Measurements from ENCODE around the gene SERGEF.

Gene SERGEF

DNA sequence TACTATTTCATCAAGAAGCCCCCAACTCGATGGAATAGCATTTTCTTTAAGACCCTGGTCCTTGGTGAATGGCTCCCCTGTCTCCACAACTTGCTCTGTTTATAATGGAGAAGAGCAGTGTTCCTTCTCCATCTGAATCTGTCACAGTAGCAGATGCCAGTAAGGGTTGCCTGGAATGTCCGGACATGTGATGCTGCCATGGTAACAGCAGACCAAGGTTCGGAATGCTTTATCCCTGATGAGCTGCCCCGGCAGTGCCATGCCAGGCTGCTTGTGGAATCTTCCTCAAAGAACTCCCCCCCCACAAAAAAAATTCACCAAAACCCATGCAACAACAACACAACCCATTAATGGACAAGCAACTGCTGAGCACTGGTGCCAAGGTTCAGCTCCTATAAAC is 205.8 kb downstream of the SERGEF start:
- no peak for FAIRE-seq

- no peak for FAIRE-seq
Observed at GRCh38 chr11:17805873-17806272, 207.0 kb downstream of the SERGEF start.

GRCh38 chr11:17805043-17805442 is 207.8 kb downstream of the SERGEF start:
- FAIRE-seq: no peak

DNA sequence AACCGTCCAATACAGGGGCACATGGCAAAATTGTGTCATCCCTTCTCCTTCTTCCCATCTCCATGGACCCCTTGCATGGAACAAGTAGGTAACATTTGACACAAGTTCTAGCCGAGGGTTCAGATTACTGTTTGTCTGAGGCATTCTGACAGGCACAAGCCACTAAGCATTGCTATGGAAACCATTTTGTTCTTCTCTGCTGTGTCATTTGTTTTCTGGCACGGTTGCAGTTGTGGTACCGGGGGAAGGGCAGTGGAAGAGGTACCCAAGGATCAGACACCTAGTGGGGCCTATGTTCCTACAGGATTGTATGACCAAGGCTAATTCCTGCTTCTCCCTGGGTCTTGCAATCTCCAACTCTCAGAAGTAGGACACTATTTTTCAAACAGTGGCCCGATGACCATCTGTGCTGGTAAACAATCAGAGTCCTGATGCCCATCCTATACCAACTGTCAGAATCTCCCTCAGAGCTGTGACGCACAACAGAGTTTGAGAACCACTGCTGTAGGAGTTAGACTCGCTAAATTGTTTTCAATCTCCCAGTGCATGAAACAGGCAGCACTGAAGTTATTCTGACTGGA is 209.0 kb downstream of the SERGEF start:
- FAIRE-seq: no peak

DNA sequence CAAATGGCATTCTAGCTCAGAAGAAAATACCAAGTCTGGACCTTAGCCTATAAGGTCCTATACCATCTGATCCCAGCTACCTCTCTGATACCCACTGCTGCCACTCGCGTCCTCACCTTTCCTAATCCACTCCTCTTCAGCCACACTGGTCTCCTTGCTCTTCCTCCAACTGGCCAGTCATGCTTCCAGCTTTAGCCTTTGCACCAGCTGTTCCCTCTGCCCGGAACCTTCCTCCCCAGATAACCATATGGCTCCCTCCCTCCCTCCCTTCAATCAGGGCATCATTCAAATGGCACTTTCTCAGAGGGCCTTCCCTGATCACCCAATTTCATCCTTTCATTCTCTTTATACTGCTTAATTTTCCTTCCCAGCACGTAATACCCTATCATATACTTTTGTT is 210.4 kb downstream of the SERGEF start:
- no peak for FAIRE-seq

DNA sequence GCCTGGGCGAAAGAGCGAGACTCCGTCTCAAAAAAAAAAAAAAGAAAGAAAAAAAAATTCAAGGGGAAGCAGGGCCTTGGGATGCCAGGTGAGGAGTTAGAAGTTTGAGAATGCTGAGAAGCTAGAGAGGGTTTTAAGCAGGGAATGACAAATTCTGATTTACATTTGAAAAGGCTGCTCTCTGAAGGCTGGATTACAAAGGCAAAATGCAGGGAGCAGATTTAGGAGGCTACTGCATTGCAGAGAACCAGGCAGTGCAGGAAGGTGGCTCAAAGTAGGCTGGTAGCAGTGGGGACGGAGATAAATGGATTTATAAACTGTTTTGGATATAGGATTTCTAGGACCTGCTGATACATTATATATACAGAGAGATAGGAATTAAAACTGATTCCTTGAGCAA is 211.7 kb downstream of the SERGEF start:
- FAIRE-seq: no peak

DNA sequence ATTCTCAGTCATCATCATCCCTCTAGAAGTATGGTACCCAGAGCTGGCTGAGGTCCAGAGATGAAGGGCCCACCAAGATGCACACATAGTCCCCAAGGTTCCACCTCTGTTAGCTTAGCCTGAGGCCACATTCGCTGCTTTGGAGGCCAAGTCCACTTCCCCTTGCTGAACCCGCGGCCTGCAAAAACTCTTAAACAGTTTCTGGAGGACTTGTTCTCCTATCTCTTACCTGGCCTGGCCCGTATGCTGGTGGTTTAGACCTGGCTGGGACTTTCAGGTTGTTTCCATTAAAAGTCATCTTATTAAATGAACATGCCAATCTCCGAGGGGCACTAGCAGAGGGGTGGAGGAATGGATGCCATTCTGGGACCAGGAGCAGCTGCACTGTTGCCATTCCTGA is 213.7 kb downstream of the SERGEF start:
- FAIRE-seq: no peak

DNA sequence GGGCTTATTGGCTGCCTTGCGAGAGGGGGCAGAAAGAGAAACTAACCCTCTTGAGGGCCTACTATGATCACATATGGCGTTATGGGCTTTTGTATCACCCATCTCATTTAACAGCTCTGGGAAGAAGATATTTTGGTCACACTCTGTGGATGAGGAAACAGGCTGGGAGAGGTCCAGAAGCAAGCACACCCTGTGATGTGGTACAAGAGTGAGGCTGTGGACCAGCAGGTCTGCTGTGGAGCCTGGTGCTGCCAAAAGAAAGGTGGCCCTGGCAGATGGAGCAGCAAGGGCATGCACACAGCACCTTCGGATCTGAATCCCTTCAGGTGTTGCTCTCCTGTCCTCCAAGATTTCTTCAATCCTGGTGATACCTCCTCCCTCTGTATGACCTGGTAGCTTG is 214.1 kb downstream of the SERGEF start:
- no peak for FAIRE-seq

- FAIRE-seq: no peak
Observed at GRCh38 chr11:17798253-17798652, 214.6 kb downstream of the SERGEF start.

- no peak for FAIRE-seq
Observed at GRCh38 chr11:17796154-17796553, 216.7 kb downstream of the SERGEF start.

GRCh38 chr11:17794981-17795380 is 217.9 kb downstream of the SERGEF start:
- FAIRE-seq: no peak

GRCh38 chr11:17793642-17794170 is 219.1 kb downstream of the SERGEF start:
- FAIRE-seq: no peak

DNA sequence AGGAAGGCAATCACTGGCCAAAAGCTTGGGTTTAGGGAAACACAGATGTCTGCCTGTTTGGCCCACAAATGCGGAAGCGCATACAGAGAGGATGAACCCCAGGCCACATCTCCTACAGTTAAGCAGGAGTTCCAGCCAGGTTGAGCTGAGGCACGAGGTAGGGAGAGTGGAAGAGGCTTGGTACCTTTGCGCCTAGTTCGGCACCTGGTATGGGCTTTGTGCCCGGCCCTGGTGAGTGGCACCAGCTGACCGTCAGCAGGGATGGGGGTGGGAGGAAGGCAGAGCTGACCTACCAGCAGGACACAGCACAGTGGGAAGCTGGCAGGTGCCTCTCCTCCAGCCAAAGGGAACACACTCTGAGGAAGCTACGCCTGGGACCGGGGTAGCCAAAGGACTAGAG is 220.7 kb downstream of the SERGEF start:
- FAIRE-seq: no peak

DNA sequence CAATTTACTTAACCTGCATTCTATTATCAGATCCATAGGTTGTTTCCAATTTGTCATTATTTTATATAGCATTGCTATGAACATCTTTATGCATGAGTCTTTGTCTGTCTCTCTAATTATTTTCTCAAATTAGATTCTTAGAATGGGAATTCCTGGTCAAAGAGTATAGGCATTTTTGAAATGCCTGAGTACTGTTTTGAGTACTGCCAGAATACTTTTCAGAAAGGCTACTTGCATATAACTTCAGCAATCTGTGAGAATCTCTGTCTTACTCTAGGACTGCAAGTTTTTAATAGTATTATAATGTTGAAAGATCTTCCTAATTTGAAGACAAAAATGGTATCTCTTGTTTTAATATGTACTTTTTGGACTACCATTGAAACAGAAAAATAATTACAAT is 221.7 kb downstream of the SERGEF start:
- FAIRE-seq: no peak

- FAIRE-seq: no peak
Observed at GRCh38 chr11:17790453-17790852, 222.4 kb downstream of the SERGEF start.

DNA sequence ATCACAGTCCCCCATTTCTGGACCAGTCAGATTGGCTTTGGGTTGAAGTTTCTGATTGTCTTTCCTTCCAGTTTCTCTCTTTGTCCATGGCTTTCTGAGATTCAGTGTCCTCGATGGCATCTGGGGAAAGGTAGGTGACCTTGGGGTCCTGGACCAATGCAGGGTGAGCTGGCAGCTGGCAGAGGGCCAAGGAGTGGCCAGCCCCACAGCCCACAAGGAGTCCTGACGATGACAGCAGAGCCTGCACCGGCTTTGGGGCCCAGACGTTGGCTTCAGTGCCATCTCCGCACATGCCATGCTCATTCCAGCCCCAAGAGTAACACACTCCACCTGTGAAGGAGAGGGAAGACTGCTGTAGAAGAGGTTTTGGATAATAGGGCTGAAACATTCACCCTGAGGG is 224.8 kb downstream of the SERGEF start:
- FAIRE-seq: no peak

- no peak for FAIRE-seq
Observed at GRCh38 chr11:17786824-17787525, 225.9 kb downstream of the SERGEF start.

DNA sequence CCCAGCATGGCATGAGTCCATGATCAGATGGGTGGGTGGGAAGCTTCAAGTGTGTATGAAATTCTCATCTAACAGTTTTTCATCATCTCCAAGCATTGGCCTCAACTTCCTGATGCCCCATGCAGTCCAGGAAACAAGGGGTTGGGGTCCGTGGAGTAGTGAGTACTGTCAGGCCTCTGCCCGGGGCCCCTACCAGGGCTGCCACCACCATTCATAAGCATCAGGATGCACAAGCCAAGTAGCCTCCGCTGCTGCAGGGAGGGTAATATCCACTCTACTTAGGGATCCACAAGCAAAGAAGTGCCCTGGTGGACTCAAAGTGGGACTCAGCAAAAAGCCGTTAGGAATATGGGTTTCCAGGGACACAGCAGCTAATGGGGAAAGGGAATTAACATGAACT is 229.0 kb downstream of the SERGEF start:
- FAIRE-seq: no peak

DNA sequence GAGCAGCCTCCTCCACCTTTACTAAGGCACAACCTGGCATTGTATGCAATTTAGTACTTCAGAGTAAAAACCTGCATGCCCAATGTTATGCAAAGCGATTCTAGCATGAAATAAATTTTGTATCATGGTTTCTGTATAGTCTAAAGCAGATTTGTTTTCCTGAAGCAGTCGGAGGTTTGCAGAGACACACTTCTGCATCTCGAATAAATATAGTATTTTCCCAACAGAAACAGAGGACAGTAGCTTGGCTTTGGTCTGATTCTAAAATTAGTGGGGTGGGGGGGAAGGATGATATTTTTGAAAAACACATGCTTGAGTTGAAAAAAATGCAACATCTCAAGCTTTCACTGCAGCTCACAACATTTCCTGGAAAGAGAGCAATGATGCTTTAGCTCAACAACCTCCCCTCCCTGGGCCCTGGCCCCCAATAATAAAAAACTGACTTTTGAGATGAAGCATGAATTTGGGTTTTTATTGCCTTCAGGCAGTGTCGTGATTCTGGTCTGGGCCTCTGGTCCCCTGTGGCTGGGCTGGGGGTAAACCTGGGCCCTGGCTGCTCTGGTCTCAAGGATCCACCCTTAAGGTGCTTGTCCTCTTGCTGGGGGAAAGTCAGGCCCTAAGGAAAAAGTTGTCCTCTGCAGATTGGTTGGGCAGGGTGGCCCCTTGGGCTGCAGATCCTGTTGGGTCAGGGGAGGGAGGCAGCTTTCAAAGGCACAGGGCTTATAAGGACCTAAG is 230.1 kb downstream of the SERGEF start:
- no peak for FAIRE-seq

DNA sequence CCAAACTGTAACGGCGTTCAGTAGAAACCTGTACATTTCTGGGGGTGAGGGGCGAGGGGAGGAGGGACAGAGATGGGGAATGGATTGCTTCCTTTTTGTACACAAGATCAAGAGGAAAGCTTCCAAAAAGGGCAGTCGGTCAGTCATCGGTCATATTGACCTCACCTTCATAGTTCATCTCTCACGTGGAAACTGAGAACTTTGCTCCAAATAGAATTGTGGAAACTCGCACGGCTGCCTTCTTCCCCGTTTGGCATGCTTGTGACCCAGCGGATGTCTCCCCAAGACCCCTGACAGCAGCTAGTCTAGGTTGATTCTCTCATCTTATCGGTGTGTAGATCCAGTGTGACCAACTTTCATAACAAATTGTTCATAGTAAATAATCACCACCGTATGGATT is 230.7 kb downstream of the SERGEF start:
- no peak for FAIRE-seq

GRCh38 chr11:17781626-17782025 is 231.2 kb downstream of the SERGEF start:
- no peak for FAIRE-seq

DNA sequence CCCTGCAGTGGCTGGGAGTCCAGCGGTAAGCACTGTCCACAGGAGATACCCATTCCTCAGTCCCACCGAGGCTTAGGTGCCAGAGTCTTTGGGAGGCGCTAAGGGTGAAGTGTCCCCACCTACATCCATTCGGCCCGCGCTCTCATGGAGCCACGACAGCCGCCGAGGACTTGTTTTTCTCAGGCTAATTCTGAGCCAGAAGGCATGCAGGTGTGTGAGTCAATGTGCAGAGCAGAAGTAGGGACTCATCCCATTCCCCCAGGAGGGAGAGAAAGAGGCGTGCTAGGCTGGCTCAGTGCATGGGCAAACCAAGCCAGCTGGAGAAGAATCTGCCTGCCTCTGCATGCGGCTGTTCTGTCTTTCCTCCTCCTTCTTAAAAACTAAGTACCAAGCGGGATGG is 231.6 kb downstream of the SERGEF start:
- FAIRE-seq: no peak

DNA sequence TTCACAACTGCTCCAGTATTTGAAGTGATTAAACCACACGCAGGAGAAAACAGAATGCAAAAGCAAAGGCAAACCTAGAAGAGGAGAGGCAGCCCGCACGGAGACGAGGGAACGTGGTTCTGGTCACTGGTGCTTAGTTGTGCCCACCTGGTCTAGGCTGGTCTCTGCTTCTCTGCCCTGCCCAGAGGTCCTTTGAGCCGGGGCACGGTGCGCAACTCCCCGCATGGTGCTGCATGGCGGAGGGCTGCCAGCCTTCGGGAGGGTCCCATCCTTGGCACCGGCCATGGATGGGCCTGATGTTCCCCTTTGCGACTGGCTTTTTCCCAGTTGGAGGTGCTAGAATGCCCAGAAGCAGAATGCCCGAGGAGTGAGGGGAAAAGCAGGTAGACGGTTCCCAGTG is 232.2 kb downstream of the SERGEF start:
- FAIRE-seq: no peak
